A549 (cell line): ENCODE data around the gene ARID1B. TPM values are rescaled to one million over a fixed set of nuclear protein-coding genes. Genes with fewer than 3 reads are reported as not detected.

Experiments
- ATAC-seq, 2 experiments: fragments of 200-7000 bp in 1 of 2; fragments of >200 bp in 1 of 2; cut with Nextera tagmentation in 1 of 2; cut with Tn5 transposase in 1 of 2; 3 replicates each; pipeline versions ENCODE4 v1.8.0 to v1.9.1; 2018 to 2020; ENCODE audit warnings: mild to moderate bottlenecking in 1 of 2, moderate library complexity in 1 of 2
- CTCF ChIA-PET: fragments of 300-600 bp; sonication (Branson Sonifier 250); formaldehyde crosslinking; extraction: SDS; loops from one replicate; lab custom pipeline; 2021; ENCODE audit warnings: antibody characterized with exemption, inconsistent platforms; lab: Yijun Ruan, JAX
- POLR2A ChIA-PET: fragments of 350-600 bp; formaldehyde crosslinking; extraction: SDS; loops from one replicate; lab custom pipeline; 2021; ENCODE audit warnings: antibody characterized with exemption, inconsistent platforms; lab: Yijun Ruan, JAX
- DNase-seq, 2 experiments: peaks; one replicate each; pipeline versions ENCODE4 v3.0.0 to v3.0.0-alpha.2; 2011 to 2016; ENCODE audit warnings: low read depth in 1 of 2, low spot score in 1 of 2
- FAIRE-seq: peaks from 2 replicates; lab custom pipeline; 2011; peaks lifted over from hg19 to GRCh38; lab: Jason Lieb, UNC
- H3K27ac ChIP-seq, 2 experiments: fragments of >200 bp; sonication (Bioruptor Twin); formaldehyde crosslinking; 3 replicates each; pipeline ENCODE4 v1.5.1; 2016 to 2017
- H3K4me1 ChIP-seq: fragments of >200 bp; sonication (Bioruptor Twin); formaldehyde crosslinking; 3 replicates; pipeline ENCODE4 v1.6.1; 2016
- H3K4me2 ChIP-seq: fragments of >200 bp; sonication (Bioruptor Twin); formaldehyde crosslinking; 3 replicates; pipeline ENCODE4 v1.6.1; 2016
- H3K4me3 ChIP-seq: fragments of >200 bp; sonication (Bioruptor Twin); formaldehyde crosslinking; 3 replicates; pipeline ENCODE4 v1.5.1; 2016
- H3K9me3 ChIP-seq: fragments of >200 bp; sonication (Bioruptor Twin); formaldehyde crosslinking; 3 replicates; pipeline ENCODE4 v1.6.1; 2016
- ATOH8 ChIP-seq: fragments of 250-450 bp; sonication (Bioruptor Pico); IDR thresholded peaks from 2 replicates; pipeline ENCODE4 v1.5.0; 2020; ENCODE audit warnings: low read depth, mild to moderate bottlenecking, moderate library complexity
- CBX2 ChIP-seq: fragments of 200-600 bp; sonication (generic); IDR thresholded peaks from 2 replicates; pipeline ENCODE4 v1.6.1; 2016; ENCODE audit warnings: low read depth, mild to moderate bottlenecking, borderline replicate concordance
- CBX8 ChIP-seq: fragments of 200-600 bp; sonication (generic); IDR thresholded peaks from 2 replicates; pipeline ENCODE4 v1.6.1; 2016
- CEBPB ChIP-seq, 2 experiments: fragments of >200 bp in 1 of 2; sonication (Bioruptor Twin) in 1 of 2; formaldehyde crosslinking in 1 of 2; IDR thresholded peaks; 2 replicates each; pipeline ENCODE4 v1.6.1; 2012 to 2016
- CHD4 ChIP-seq: fragments of 200-600 bp; sonication (generic); IDR thresholded peaks from 2 replicates; pipeline ENCODE4 v1.6.1; 2016; ENCODE audit warnings: antibody characterized with exemption, mild to moderate bottlenecking, borderline replicate concordance
- HDAC2 ChIP-seq: fragments of 200-600 bp; sonication (generic); IDR thresholded peaks from 2 replicates; pipeline ENCODE4 v1.6.1; 2016
- HOXB13 ChIP-seq: fragments of 250-450 bp; sonication (Bioruptor Pico); IDR thresholded peaks from 2 replicates; pipeline ENCODE4 v1.5.0; 2020; ENCODE audit warnings: low read depth, mild to moderate bottlenecking, moderate library complexity
- MYC ChIP-seq: IDR thresholded peaks from 2 replicates; pipeline ENCODE4 v1.6.1; 2012; ENCODE audit warnings: mild to moderate bottlenecking, inconsistent platforms, low read length, improper control_type of control experiment, borderline replicate concordance
- NFE2L2 ChIP-seq: fragments of 150-350 bp; conservative IDR thresholded peaks from 2 replicates; pipeline ENCODE4 v1.6.1; 2014; ENCODE audit warnings: low read length
- NR3C1 ChIP-seq: fragments of >200 bp; sonication (Bioruptor Twin); formaldehyde crosslinking; IDR thresholded peaks from 3 replicates; pipeline ENCODE4 v1.6.1; 2017
- POLR2A ChIP-seq: IDR thresholded peaks from 2 replicates; pipeline ENCODE4 v1.6.1; 2012; ENCODE audit warnings: mild to moderate bottlenecking, low read length
- RARB ChIP-seq: fragments of 250-450 bp; sonication (Bioruptor Pico); IDR thresholded peaks from 2 replicates; pipeline ENCODE4 v1.8.0; 2021; ENCODE audit warnings: mild to moderate bottlenecking, moderate library complexity
- RCOR1 ChIP-seq: fragments of 150-350 bp; IDR thresholded peaks from 2 replicates; pipeline ENCODE4 v1.6.1; 2014; ENCODE audit warnings: antibody characterized with exemption, low read length, low read depth
- RFX5 ChIP-seq: fragments of 450-650 bp; IDR thresholded peaks from 2 replicates; pipeline ENCODE4 v1.7.1; 2014; ENCODE audit warnings: antibody characterized with exemption, mild to moderate bottlenecking, moderate library complexity
- RNF2 ChIP-seq: fragments of 200-600 bp; sonication (generic); IDR thresholded peaks from 2 replicates; pipeline ENCODE4 v1.6.1; 2016; ENCODE audit warnings: low read depth, mild to moderate bottlenecking, antibody characterized with exemption, moderate library complexity, borderline replicate concordance
- SREBF2 ChIP-seq: fragments of 450-650 bp; IDR thresholded peaks from 2 replicates; pipeline ENCODE4 v1.6.1; 2014; ENCODE audit warnings: mild to moderate bottlenecking, moderate library complexity
- ZC3H11A ChIP-seq: fragments of 450-650 bp; IDR thresholded peaks from 2 replicates; pipeline ENCODE4 v1.6.1; 2014; ENCODE audit warnings: antibody characterized with exemption, mild to moderate bottlenecking
- ZSCAN20 ChIP-seq: fragments of 250-450 bp; sonication (Bioruptor Pico); IDR thresholded peaks from 2 replicates; pipeline ENCODE4 v1.8.0; 2022; ENCODE audit warnings: mild to moderate bottlenecking, moderate library complexity
- WGBS: methylation state at CpG from one replicate; pipeline ENCODE4 v1.1.6; 2017; ENCODE audit errors: missing lambda C conversion rate; 5-methylcytosine and 5-hydroxymethylcytosine counted together
- polyA plus RNA-seq, 4 experiments: library from polyadenylated mRNA; depleted of rRNA in 3 of 4; stranded (reverse); fragments of >200 nt; fragmentation: RNase III in 1 of 4; extraction: RNeasy Plus Mini Kit Qiagen cat#74134 plus additional on column Dnase treatment in 1 of 4; gene quantifications; 2 replicates in 3 of 4; 3 replicates in 1 of 4; pipeline ENCODE4 v1.2.3, GENCODE V29; 2011 to 2017
- TF ChIP-seq, protein P1 (sequence below): fragments of >200 bp; sonication (Bioruptor Twin); formaldehyde crosslinking; IDR thresholded peaks from 2 replicates; pipeline ENCODE4 v1.6.1; 2016
- TF ChIP-seq, protein P2 (sequence below): IDR thresholded peaks from 2 replicates; pipeline ENCODE4 v1.6.1; 2012
- TF ChIP-seq, protein P3 (sequence below): fragments of >200 bp; sonication (Bioruptor Twin); formaldehyde crosslinking; IDR thresholded peaks from 3 replicates; pipeline ENCODE4 v1.6.1; 2016

ARID1B gene
- polyA plus RNA-seq, 2 of the 4 experiments (the other 2 are of a cell fraction): 13.5 to 16.3 TPM

DNA sequence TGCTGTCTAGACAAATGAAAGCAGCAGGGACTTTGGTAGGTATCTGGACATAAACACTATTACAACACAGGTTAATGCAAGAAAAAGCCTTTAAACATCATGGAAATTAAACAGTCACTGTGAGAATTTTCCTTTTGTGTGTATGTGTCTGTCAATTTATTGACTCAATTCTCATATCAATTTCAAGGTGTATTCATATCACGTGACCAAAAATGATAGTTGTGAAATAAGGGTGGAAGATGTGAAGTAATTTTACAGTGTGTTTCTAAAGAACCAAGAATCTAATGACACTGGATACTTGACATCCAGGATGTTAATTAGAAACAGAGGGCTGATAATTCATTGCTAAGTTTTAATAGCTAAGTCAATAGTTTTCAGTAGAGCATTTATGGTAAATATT lies 302.1 kb downstream of the ARID1B start:
- no peak overlapping the region for H3K4me3 ChIP-seq
- DNase-seq: no peak
- TF ChIP-seq CBX2 (no peak), CEBPB (IDR thresholded peaks at IDR 0.05) (no peak), SREBF2 (no peak), NFE2L2 (no peak), CHD4 (no peak), POLR2A (no peak), RCOR1 (no peak), HOXB13 (no peak), ZSCAN20 (CRISPR knock-in tag) (no peak), RFX5 (no peak), MYC (no peak)
- TF ChIP-seq, protein P1, sequence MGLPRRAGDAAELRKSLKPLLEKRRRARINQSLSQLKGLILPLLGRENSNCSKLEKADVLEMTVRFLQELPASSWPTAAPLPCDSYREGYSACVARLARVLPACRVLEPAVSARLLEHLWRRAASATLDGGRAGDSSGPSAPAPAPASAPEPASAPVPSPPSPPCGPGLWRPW: no peak
- TF ChIP-seq, protein P2, sequence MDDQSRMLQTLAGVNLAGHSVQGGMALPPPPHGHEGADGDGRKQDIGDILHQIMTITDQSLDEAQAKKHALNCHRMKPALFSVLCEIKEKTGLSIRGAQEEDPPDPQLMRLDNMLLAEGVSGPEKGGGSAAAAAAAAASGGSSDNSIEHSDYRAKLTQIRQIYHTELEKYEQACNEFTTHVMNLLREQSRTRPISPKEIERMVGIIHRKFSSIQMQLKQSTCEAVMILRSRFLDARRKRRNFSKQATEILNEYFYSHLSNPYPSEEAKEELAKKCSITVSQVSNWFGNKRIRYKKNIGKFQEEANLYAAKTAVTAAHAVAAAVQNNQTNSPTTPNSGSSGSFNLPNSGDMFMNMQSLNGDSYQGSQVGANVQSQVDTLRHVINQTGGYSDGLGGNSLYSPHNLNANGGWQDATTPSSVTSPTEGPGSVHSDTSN: no peak
- no peak overlapping the region for H3K4me2 ChIP-seq
- FAIRE-seq: no peak
- ChIA-PET CTCF (interaction anchor here (0.8 kb wide), 1 partner anchor 85 kb away, joined by 3 read pairs; no protein-coding TSS in a partner anchor), POLR2A (no interaction called here)
- H3K4me1 ChIP-seq: peaks cover 7% of the 10 kb centered on the region; the same call in 1 of the 3 replicates
- no peaks in the 10 kb centered on the region for H3K9me3 ChIP-seq
- no peak for ATAC-seq
- H3K27ac ChIP-seq: no peak overlapping the region
- WGBS: 74% methylated on average over 1 of the region's 1 CpG

DNA sequence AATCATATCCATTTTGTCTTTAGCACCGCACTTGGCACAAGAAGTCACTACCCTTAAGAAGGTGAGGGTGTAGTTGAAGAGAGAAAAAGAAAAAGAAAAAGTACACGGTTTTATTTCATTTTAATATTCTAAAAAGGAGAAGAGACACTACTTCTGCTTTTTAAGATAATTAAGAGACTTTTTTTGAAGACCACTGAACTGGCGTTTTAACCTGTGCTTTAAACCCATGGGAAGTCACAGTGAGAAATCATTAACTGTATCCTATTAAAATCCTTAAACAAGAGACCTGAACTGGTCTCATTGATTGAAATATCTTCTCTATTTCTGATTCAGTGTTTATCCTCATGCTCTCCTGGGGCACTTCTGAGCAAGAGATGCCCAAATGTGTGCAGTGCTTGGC lies 302.6 kb downstream of the ARID1B start:
- H3K4me3 ChIP-seq: no peak overlapping the region
- H3K4me1 ChIP-seq: peaks cover 7% of the 10 kb centered on the region; the same call in 1 of the 3 replicates
- 70% methylated on average over 3 of the region's 3 CpGs for WGBS
- DNase-seq: no peak
- ChIA-PET POLR2A (no interaction called here), CTCF (interaction anchor here (0.8 kb wide), 1 partner anchor 84 kb away, joined by 3 read pairs; no protein-coding TSS in a partner anchor)
- TF ChIP-seq NR3C1 (no peak), ZC3H11A (no peak), RNF2 (no peak), CBX2 (no peak), HDAC2 (no peak)
- ATAC-seq: no peak
- FAIRE-seq: no peak
- no peak overlapping the region for H3K4me2 ChIP-seq
- H3K27ac ChIP-seq: no peak overlapping the region
- no peaks in the 10 kb centered on the region for H3K9me3 ChIP-seq

DNA sequence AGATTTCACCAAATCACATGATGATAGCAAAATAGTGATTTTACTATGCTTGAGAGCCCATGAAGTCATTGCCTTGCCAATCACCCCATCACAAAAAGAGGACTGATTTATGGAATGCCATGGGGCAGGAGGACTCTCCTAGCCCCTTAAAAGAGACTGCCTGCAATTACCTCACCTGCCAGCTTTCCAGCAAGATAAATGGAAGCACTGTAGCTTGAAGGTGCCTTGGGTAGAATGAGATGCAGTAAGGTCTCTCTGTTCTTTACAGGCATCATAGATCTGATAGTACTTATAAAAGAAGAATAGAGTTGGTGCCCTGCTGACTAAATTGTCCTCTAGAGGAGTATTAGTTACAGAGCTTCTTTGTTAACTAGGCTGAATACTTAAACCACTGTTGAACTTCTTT lies 303.8 kb downstream of the ARID1B start:
- FAIRE-seq: no peak
- CTCF ChIA-PET: no interaction called here
- ATAC-seq: no peak
- DNase-seq: no peak
- TF ChIP-seq ATOH8 (CRISPR knock-in tag) (no peak), CBX8 (no peak), RARB (CRISPR knock-in tag) (no peak)
- TF ChIP-seq, protein P3, sequence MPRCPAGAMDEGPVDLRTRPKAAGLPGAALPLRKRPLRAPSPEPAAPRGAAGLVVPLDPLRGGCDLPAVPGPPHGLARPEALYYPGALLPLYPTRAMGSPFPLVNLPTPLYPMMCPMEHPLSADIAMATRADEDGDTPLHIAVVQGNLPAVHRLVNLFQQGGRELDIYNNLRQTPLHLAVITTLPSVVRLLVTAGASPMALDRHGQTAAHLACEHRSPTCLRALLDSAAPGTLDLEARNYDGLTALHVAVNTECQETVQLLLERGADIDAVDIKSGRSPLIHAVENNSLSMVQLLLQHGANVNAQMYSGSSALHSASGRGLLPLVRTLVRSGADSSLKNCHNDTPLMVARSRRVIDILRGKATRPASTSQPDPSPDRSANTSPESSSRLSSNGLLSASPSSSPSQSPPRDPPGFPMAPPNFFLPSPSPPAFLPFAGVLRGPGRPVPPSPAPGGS: no peak
- 0 out of 3 replicates have a peak, but pooled peaks cover 5% of the 10 kb centered on the region for H3K4me1 ChIP-seq
- no peak overlapping the region for H3K27ac ChIP-seq
- no peak overlapping the region for H3K4me3 ChIP-seq
- no peaks in the 10 kb centered on the region for H3K9me3 ChIP-seq
- no peak overlapping the region for H3K4me2 ChIP-seq
- POLR2A ChIA-PET: no interaction called here
